ENCODE measurements around the gene DCAF5. TPM values are rescaled to one million over a fixed set of nuclear protein-coding genes. Genes with fewer than 3 reads are reported as not detected.

DCAF5 gene
- total RNA-seq, 1 donor from 2014 or later = 48.3 TPM

DNA sequence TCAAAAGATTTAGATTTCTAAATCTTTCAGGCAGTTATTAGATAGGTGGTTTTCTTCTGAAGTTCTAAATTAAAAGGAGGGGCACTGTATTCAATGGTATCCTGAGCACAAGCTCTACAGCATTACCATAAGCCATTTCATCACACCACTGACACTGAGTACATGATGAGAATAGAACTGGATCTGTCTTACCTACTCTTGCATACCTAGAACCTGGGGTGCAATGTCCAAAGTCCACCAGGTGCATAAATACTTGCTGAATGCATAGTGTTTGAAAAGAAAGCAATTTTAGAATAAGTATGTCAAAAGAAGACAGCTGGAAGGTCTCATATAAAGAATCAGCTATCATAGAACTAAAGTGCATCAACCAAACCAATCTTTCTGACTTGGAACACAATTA is 88.3 kb downstream of the DCAF5 start:
- TF ChIP-seq, protein P1, sequence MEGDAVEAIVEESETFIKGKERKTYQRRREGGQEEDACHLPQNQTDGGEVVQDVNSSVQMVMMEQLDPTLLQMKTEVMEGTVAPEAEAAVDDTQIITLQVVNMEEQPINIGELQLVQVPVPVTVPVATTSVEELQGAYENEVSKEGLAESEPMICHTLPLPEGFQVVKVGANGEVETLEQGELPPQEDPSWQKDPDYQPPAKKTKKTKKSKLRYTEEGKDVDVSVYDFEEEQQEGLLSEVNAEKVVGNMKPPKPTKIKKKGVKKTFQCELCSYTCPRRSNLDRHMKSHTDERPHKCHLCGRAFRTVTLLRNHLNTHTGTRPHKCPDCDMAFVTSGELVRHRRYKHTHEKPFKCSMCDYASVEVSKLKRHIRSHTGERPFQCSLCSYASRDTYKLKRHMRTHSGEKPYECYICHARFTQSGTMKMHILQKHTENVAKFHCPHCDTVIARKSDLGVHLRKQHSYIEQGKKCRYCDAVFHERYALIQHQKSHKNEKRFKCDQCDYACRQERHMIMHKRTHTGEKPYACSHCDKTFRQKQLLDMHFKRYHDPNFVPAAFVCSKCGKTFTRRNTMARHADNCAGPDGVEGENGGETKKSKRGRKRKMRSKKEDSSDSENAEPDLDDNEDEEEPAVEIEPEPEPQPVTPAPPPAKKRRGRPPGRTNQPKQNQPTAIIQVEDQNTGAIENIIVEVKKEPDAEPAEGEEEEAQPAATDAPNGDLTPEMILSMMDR (IDR thresholded peaks at IDR 0.05) = no peak
- DNase-seq (ENCODE audit: low spot score) = no peak
- H3K9me3 Mint-ChIP-seq (ENCODE audit: low read depth) = no peaks in the 10 kb centered on the region
- peaks cover 14% of the 10 kb centered on the region for H3K36me3 Mint-ChIP-seq (ENCODE audit: low read depth)
- no peak overlapping the region for H3K4me3 Mint-ChIP-seq (ENCODE audit: unreplicated experiment)
- H3K4me1 Mint-ChIP-seq (ENCODE audit: low read depth) = peaks cover 30% of the 10 kb centered on the region
- H3K27me3 Mint-ChIP-seq (ENCODE audit: low read depth) = no peaks in the 10 kb centered on the region
- no peak overlapping the region for H3K27ac Mint-ChIP-seq (ENCODE audit: unreplicated experiment)

DNA sequence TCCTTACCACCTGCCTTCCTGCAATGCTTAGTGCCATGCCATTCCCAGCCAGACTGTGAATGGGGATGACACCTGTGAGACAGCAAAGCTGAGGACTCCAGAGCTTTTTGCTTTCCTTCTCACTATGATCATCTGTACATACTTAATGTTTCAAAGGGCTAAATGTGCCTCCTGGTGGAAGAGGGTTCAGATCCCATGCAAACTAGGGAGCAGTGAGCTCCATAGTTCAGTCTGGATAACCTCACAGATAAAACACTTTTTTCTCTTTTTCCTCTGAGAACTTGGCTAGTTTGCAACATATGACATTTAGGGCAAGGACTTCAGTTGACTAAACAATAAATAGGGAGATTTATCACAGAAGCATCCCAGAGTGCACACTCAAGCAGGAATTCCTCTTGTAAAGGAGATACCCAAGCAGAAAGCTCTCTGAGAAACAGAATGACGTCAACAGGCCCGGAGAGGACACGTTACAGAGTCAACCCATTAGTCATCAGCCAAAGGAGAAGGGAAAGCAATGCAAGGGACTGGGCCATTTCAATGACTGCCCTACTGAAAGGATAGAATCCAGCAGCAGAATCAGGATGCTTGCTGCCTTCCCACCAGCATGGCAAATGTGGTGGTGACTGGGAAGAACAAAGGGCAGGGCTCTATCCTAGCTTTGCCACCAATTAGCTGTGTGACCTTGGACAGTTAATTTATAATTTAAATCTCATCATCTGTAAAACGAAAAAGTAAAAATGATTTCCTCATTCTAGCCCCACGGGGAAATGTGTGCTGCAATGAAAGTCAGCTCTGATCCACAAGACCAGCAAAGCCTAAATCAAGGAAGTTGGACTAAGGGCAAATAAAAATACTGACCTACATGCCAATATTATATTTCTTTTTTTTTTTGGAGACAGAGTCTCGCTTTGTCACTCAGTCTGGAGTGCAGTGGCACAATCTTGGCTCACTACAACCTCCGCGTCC is 93.0 kb downstream of the DCAF5 start:
- Mint-ChIP-seq H3K4me3 (ENCODE audit: unreplicated experiment) (no peak overlapping the region), H3K27ac (ENCODE audit: unreplicated experiment) (peak overlapping the region; percentile 75), H3K36me3 (ENCODE audit: low read depth) (peaks cover 16% of the 10 kb centered on the region), H3K27me3 (ENCODE audit: low read depth) (no peaks in the 10 kb centered on the region), H3K4me1 (ENCODE audit: low read depth) (peaks cover 48% of the 10 kb centered on the region), H3K9me3 (ENCODE audit: low read depth) (no peaks in the 10 kb centered on the region)
- TF ChIP-seq, protein P1 (IDR thresholded peaks at IDR 0.05) = peak; percentile 29
- DNase-seq (ENCODE audit: low spot score) = no peak

DNA sequence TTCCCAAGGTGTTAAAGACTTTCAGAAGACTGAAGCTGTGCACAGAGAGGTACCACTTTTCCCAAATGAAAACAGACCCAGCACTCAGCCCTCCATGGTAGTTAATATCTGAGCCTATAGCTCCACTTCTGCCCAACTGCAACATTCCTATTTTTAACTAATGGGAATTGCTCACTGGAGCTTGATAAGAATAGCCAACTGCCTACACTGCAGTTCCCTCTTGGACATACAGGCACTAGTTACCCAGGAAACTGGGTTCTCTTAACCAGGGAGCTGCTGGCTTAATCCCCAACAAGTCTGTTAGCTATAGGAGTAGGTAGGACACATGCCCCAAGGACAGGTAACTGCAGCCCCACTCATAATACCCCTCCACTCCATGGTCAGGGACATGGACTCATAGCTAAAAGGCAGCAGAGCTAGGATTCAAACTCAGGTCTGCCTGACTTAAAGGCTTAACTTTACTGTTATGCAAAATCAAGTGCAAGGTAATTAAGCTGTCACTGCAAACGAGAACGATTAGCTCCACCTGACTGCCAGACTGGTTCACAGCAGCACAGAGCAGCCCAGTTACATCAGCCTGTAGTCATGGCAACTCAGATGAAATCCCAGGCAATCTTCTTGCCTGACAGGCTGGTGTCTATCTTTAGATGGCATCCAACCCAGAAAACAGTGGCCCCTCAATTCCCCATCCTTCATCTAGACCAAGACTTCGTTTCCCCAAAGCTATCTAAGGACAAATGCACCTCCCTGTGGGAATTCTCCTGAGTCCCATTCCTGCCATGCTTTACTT is 96.7 kb downstream of the DCAF5 start:
- TF ChIP-seq, protein P1 (IDR thresholded peaks at IDR 0.05) = peak; percentile 43
- Mint-ChIP-seq H3K27ac (ENCODE audit: unreplicated experiment) (peak overlapping the region; percentile 98), H3K4me3 (ENCODE audit: unreplicated experiment) (no peak overlapping the region), H3K36me3 (ENCODE audit: low read depth) (peaks cover 21% of the 10 kb centered on the region), H3K27me3 (ENCODE audit: low read depth) (no peaks in the 10 kb centered on the region), H3K9me3 (ENCODE audit: low read depth) (no peaks in the 10 kb centered on the region), H3K4me1 (ENCODE audit: low read depth) (peaks cover 64% of the 10 kb centered on the region)
- DNase-seq (ENCODE audit: low spot score) = no peak

DNA sequence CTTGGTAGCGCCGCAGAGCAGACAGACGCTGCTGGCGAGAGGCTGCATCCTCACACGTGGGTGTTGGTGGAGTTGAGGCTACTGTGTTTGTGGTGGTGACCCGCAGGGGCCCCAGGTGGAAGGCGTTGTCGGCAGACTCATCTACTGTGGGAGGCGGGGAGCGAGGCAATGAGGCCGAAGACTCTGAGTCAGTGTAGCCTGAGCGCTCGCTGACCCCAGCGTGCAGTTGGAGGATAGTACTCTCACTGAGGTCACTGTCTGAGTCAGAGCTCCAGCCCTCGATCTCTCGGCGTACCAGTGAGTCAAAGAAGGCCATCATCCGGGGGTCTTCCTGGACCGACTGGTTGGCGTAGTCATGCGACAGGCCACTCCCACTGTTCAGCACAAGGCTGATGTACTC is 97.8 kb downstream of the DCAF5 start:
- TF ChIP-seq, protein P1 (IDR thresholded peaks at IDR 0.05) = no peak
- H3K27me3 Mint-ChIP-seq (ENCODE audit: low read depth) = no peaks in the 10 kb centered on the region
- peak overlapping the region; percentile 98 for H3K27ac Mint-ChIP-seq (ENCODE audit: unreplicated experiment)
- H3K9me3 Mint-ChIP-seq (ENCODE audit: low read depth) = no peaks in the 10 kb centered on the region
- peaks cover 72% of the 10 kb centered on the region for H3K4me1 Mint-ChIP-seq (ENCODE audit: low read depth)
- H3K36me3 Mint-ChIP-seq (ENCODE audit: low read depth) = peaks cover 20% of the 10 kb centered on the region
- no peak overlapping the region for H3K4me3 Mint-ChIP-seq (ENCODE audit: unreplicated experiment)
- DNase-seq (ENCODE audit: low spot score) = no peak

DNA sequence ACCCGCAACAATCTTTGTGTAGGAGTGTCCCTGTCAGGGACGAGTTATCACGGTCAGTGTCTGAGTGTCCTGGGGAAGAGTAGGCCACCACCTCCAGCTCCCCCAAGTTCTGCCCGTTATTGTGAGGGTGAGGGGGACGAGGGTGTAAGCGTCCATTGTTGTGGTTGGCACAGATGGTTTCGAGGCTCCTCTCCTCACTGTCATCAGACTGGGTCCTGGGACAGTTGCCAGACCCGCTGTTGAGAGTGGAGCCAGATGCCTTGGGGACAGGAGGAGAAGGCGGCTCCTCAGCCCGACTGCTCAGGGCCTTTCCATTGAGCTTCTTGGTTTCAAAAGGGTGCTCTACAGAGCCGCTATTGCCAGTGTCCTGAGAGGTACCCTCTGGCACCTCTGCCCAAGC is 98.9 kb downstream of the DCAF5 start:
- TF ChIP-seq, protein P1 (IDR thresholded peaks at IDR 0.05) = no peak
- no peaks in the 10 kb centered on the region for H3K27me3 Mint-ChIP-seq (ENCODE audit: low read depth)
- H3K4me3 Mint-ChIP-seq (ENCODE audit: unreplicated experiment) = no peak overlapping the region
- H3K36me3 Mint-ChIP-seq (ENCODE audit: low read depth) = peaks cover 17% of the 10 kb centered on the region
- H3K27ac Mint-ChIP-seq (ENCODE audit: unreplicated experiment) = no peak overlapping the region
- DNase-seq (ENCODE audit: low spot score) = no peak
- no peaks in the 10 kb centered on the region for H3K9me3 Mint-ChIP-seq (ENCODE audit: low read depth)
- H3K4me1 Mint-ChIP-seq (ENCODE audit: low read depth) = peaks cover 75% of the 10 kb centered on the region

Measured in chondrocyte (in vitro differentiated cells).